HepG2 (cell line): Measurements from ENCODE around the gene SHISA9. TPM values are rescaled to one million over a fixed set of nuclear protein-coding genes. Genes with fewer than 3 reads are reported as not detected.
A peak's percentile ranks its signal among the peaks of the same experiment; 100 is the strongest.

Experiments used
- ATAC-seq: fragments of 200-7000 bp; cut with Tn5 transposase; 3 replicates; pipeline ENCODE4 v1.9.1; 2020; ENCODE audit warnings: mild to moderate bottlenecking, moderate library complexity
- BruUV-seq: library from RNA; stranded (reverse); fragments of 400-500 nt; replicated peaks from 2 replicates; lab custom pipeline; 2021; lab: Mats Ljungman, UMichigan
- CTCF ChIA-PET: fragments of 300-600 bp; formaldehyde crosslinking; extraction: SDS; loops from one replicate; lab custom pipeline; 2021; ENCODE audit warnings: low total read pairs, inconsistent platforms, low intra/inter-chr PET ratio; lab: Yijun Ruan, JAX
- POLR2A ChIA-PET: fragments of 350-600 bp; sonication (Branson Sonifier 250); formaldehyde crosslinking; loops from one replicate; lab custom pipeline; 2020; ENCODE audit warnings: antibody characterized with exemption, inconsistent platforms; lab: Yijun Ruan, JAX
- DNase-seq: peaks from one replicate; pipeline ENCODE4 v3.0.0-alpha.2; 2015; ENCODE audit warnings: low spot score
- FAIRE-seq: peaks from 3 replicates; lab custom pipeline; 2011; peaks lifted over from hg19 to GRCh38; lab: Jason Lieb, UNC
- H2AFZ ChIP-seq: one replicate; pipeline ENCODE4 v1.6.1; 2011; ENCODE audit warnings: low read length, inconsistent platforms
- H3K27ac ChIP-seq: fragments of 300-600 bp; 3 replicates; pipeline ENCODE4 v1.8.0; 2011; ENCODE audit warnings: mixed run types, mild to moderate bottlenecking, mixed read lengths, low read length, inconsistent platforms; ENCODE audit not compliant: insufficient read depth; ENCODE audit errors: extremely low read length
- H3K27me3 ChIP-seq, 2 experiments: fragments of 200-600 bp in 1 of 2; 2 replicates in 1 of 2; 3 replicates in 1 of 2; pipeline versions ENCODE4 v1.6.0 to v1.8.0; 2011; ENCODE audit warnings: low read length in 2 of 2, mild to moderate bottlenecking in 2 of 2, moderate library complexity in 2 of 2, inconsistent platforms in 1 of 2; ENCODE audit not compliant: insufficient read depth in 2 of 2, control insufficient read depth in 1 of 2
- H3K36me3 ChIP-seq, 2 experiments: fragments of 200-600 bp in 1 of 2; replicated peaks in 1 of 2; 2 replicates in 1 of 2; 3 replicates in 1 of 2; pipeline versions ENCODE4 v1.5.1 to v1.8.0; 2011; ENCODE audit warnings: low read length in 2 of 2, inconsistent platforms in 1 of 2; ENCODE audit not compliant: insufficient read depth in 2 of 2, control insufficient read depth in 1 of 2
- H3K4me1 ChIP-seq: 2 replicates; pipeline ENCODE4 v1.5.1; 2012; ENCODE audit warnings: low read length, inconsistent platforms; ENCODE audit not compliant: insufficient read depth
- H3K4me2 ChIP-seq: 2 replicates; pipeline ENCODE4 v1.6.0; 2011; ENCODE audit warnings: low read depth, low read length, inconsistent platforms
- H3K4me3 ChIP-seq, 3 experiments: fragments of 200-600 bp in 1 of 3; sonication (generic), shearing (Covaris generic) in 1 of 3; replicated peaks in 1 of 3; 2 replicates each; pipeline ENCODE4 v1.5.1; 2011 to 2016; ENCODE audit warnings: low read length in 3 of 3, inconsistent platforms in 2 of 3, low read depth in 2 of 3, mild to moderate bottlenecking in 2 of 3, control low read depth in 1 of 3, mixed read lengths in 1 of 3; ENCODE audit not compliant: insufficient read depth in 1 of 3
- H3K79me2 ChIP-seq: one replicate; pipeline ENCODE4 v1.6.1; 2011; ENCODE audit warnings: low read length, inconsistent platforms; ENCODE audit not compliant: insufficient read depth
- H3K9ac ChIP-seq: 2 replicates; pipeline ENCODE4 v1.6.0; 2011; ENCODE audit warnings: mild to moderate bottlenecking, low read depth, low read length, inconsistent platforms; ENCODE audit not compliant: insufficient read depth
- H3K9me3 ChIP-seq: 2 replicates; pipeline ENCODE4 v1.5.1; 2012; ENCODE audit warnings: mild to moderate bottlenecking, low read length
- H4K20me1 ChIP-seq: 2 replicates; pipeline ENCODE4 v1.6.0; 2011; ENCODE audit warnings: inconsistent platforms, mild to moderate bottlenecking, low read length, moderate library complexity; ENCODE audit not compliant: insufficient read depth
- ATF2 ChIP-seq: sonication (generic); formaldehyde crosslinking; IDR thresholded peaks from 2 replicates; pipeline ENCODE4 v1.4.0; 2020; ENCODE audit warnings: missing genetic modification reagents
- ATF7 ChIP-seq, 2 experiments: fragments of 450-650 bp in 1 of 2; sonication (generic) in 1 of 2; formaldehyde crosslinking in 1 of 2; IDR thresholded peaks; 2 replicates each; pipeline versions ENCODE4 v1.4.0 to v1.6.1; 2016 to 2020; ENCODE audit warnings: antibody characterized with exemption in 1 of 2, mild to moderate bottlenecking in 1 of 2, missing genetic modification reagents in 1 of 2
- CREB1 ChIP-seq, 2 experiments: fragments of 450-650 bp in 1 of 2; IDR thresholded peaks; 2 replicates each; pipeline ENCODE4 v1.6.1; 2016 to 2017; ENCODE audit warnings: control low read depth in 1 of 2, mild to moderate bottlenecking in 1 of 2, missing compliant biosample characterization in 1 of 2, missing genetic modification characterization in 1 of 2
- HCFC1 ChIP-seq: fragments of 150-350 bp; IDR thresholded peaks from 2 replicates; pipeline ENCODE4 v1.6.1; 2014; ENCODE audit warnings: low read depth, low read length
- MAX ChIP-seq: IDR thresholded peaks from 2 replicates; pipeline ENCODE4 v1.6.1; 2012; ENCODE audit warnings: inconsistent platforms
- MEIS2 ChIP-seq: sonication (generic); formaldehyde crosslinking; IDR thresholded peaks from 2 replicates; pipeline ENCODE4 v1.9.0; 2021; ENCODE audit warnings: mild to moderate bottlenecking, missing genetic modification reagents
- NCOA5 ChIP-seq: sonication (generic); formaldehyde crosslinking; IDR thresholded peaks from 2 replicates; pipeline ENCODE4 v1.4.0; 2020; ENCODE audit warnings: missing genetic modification reagents
- ZFP62 ChIP-seq: sonication (generic); formaldehyde crosslinking; IDR thresholded peaks from 2 replicates; pipeline ENCODE4 v1.4.0; 2020; ENCODE audit warnings: missing genetic modification reagents
- ZNF879 ChIP-seq: sonication (generic); formaldehyde crosslinking; IDR thresholded peaks from 2 replicates; pipeline ENCODE4 v1.8.1; 2023; ENCODE audit warnings: missing genetic modification reagents
- WGBS: methylation state at CpG from one replicate; pipeline ENCODE4 v1.1.6; 2017; ENCODE audit warnings: low lambda C conversion rate; 5-methylcytosine and 5-hydroxymethylcytosine counted together
- in situ Hi-C: cut with HindIII; loops from 2 replicates; pipeline ENCODE4 v1.10.0; 2017; ENCODE audit warnings: low pct_unique_long_range_greater_than_20kb; ENCODE audit not compliant: extremely low pct_ligation_motif_present
- intact Hi-C: fragments of 100-400 bp; cut with micrococcal nuclease; formaldehyde crosslinking; loops from one replicate; pipeline ENCODE4 v1.10.0; 2022; ENCODE audit not compliant: unreplicated experiment
- polyA plus RNA-seq, 8 experiments: library from polyadenylated mRNA; depleted of rRNA in 3 of 8; stranded (reverse) in 7 of 8; unstranded in 1 of 8; fragments of >200 nt; fragmentation: Illumina TruSeq in 4 of 8; extraction: Trizol in 4 of 8; gene quantifications; 2 replicates each; pipeline versions ENCODE4 v1.2.1 to v1.2.3, GENCODE V29; 2011 to 2016; ENCODE audit warnings: low read depth in 4 of 8, missing spikeins in 1 of 8, mixed read lengths in 1 of 8; ENCODE audit not compliant: insufficient read depth in 1 of 8
- total RNA-seq, 5 experiments: library from RNA; depleted of rRNA; stranded (reverse); fragments of >200 nt; fragmentation: Illumina TruSeq; extraction: Trizol; gene quantifications; 2 replicates each; pipeline ENCODE4 v1.2.3, GENCODE V29; 2016; ENCODE audit warnings: low read depth in 1 of 5

Gene SHISA9
- total and polyA plus RNA-seq, 2 of the 13 experiments (the other 11 are each of a cell fraction or from before 2014, with no cell fraction given), result 0.01 TPM; not detected in 1

- intact Hi-C loops, result no loop called here
- FAIRE-seq (no peak), DNase-seq (no peak), ATAC-seq (no peak)
- no peaks in the 10 kb centered on the region for H3K4me1 ChIP-seq
- no peaks in the 10 kb centered on the region for H3K9me3 ChIP-seq
- in situ Hi-C loops, result no loop called here
- no peak overlapping the region for H3K27ac ChIP-seq
- H3K4me3 ChIP-seq, result no peak overlapping the region
- H3K27me3 ChIP-seq, result peaks cover 0 to 7% of the 10 kb centered on the region in 2 experiments; a peak in 1 of 5 replicates
- ChIA-PET CTCF (no interaction called here), POLR2A (no interaction called here)
- H3K36me3 ChIP-seq, result no peaks in the 10 kb centered on the region
- BruUV-seq, result no TSS peak
- no peak for TF ChIP-seq MEIS2 (CRISPR knock-in tag)
- TF ChIP-seq NCOA5 (CRISPR knock-in tag), result no peak
- TF ChIP-seq ATF2, result no peak
- TF ChIP-seq ZNF879, result no peak
- TF ChIP-seq HCFC1, result no peak
- TF ChIP-seq ZFP62 (CRISPR knock-in tag), result no peak
- H3K9ac ChIP-seq, result no peak overlapping the region
- no peaks in the 10 kb centered on the region for H4K20me1 ChIP-seq
- WGBS, result 48% methylated on average over 3 of the region's 3 CpGs
- no peaks in the 10 kb centered on the region for H3K79me2 ChIP-seq
- H2AFZ ChIP-seq, result no peak overlapping the region
- no peak overlapping the region for H3K4me2 ChIP-seq
Measured at GRCh38 chr16:13101828-13102227, 200.4 kb downstream of the SHISA9 start.

- FAIRE-seq (no peak), DNase-seq (no peak), ATAC-seq (no peak)
- no peak overlapping the region for H3K27ac ChIP-seq
- ChIA-PET POLR2A (no interaction called here), CTCF (no interaction called here)
- no peaks in the 10 kb centered on the region for H4K20me1 ChIP-seq
- intact Hi-C loops (no loop called here), in situ Hi-C loops (no loop called here)
- no peaks in the 10 kb centered on the region for H3K36me3 ChIP-seq
- H3K9ac ChIP-seq, result no peak overlapping the region
- peak; percentile 31; the same call in 1 of the 2 replicates for TF ChIP-seq CREB1 (IDR thresholded peaks at IDR 0.05)
- no peak for TF ChIP-seq CREB1 (CRISPR knock-in tag; IDR thresholded peaks at IDR 0.05)
- TF ChIP-seq ATF7 (IDR thresholded peaks at IDR 0.05), result peak; percentile 93
- no peak for TF ChIP-seq ATF7 (CRISPR knock-in tag; IDR thresholded peaks at IDR 0.05)
- no peak for TF ChIP-seq MAX
- no peaks in the 10 kb centered on the region for H3K4me1 ChIP-seq
- H2AFZ ChIP-seq, result no peak overlapping the region
- no peaks in the 10 kb centered on the region for H3K79me2 ChIP-seq
- peaks cover 0 to 7% of the 10 kb centered on the region in 2 experiments; a peak in 1 of 5 replicates for H3K27me3 ChIP-seq
- BruUV-seq, result no TSS peak
- no peaks in the 10 kb centered on the region for H3K9me3 ChIP-seq
- 31% methylated on average over 5 of the region's 5 CpGs for WGBS
- no peak overlapping the region for H3K4me3 ChIP-seq
- H3K4me2 ChIP-seq, result no peak overlapping the region
Measured at GRCh38 chr16:13102401-13102800, 201.0 kb downstream of the SHISA9 start.
